OCI-LY1 (cell line): ENCODE measurements around the gene OR9Q1.

ENCODE experiments used
- CTCF ChIP-seq: fragments of 200-600 bp; sonication (generic), shearing (Covaris generic); IDR thresholded peaks from 2 replicates; pipeline ENCODE4 v1.5.1; 2017; ENCODE audit warnings: mild to moderate bottlenecking, antibody characterized with exemption, low read length, moderate library complexity, mixed read lengths
- EZH2 ChIP-seq: fragments of 200-600 bp; sonication (generic), shearing (Covaris generic); IDR thresholded peaks from 2 replicates; pipeline ENCODE4 v1.8.0; 2017; ENCODE audit warnings: borderline replicate concordance, mixed run types, mild to moderate bottlenecking, antibody characterized with exemption, low read length, moderate library complexity, mixed read lengths

- TF ChIP-seq EZH2 (no peak), CTCF (no peak)
Measured at GRCh38 chr11:58028687-58029411, 5.2 kb downstream of the OR9Q1 start.
